ENCODE measurements around the gene ITK.
"Not testable (repeated sequence)": the region's sequence is repeated elsewhere in the genome, so short reads cannot be mapped to it uniquely, and the experiment has no call there.

The ITK gene

GRCh38 chr5:157167214-157167621 lies 13.4 kb upstream of the ITK start:
- in situ Hi-C loops (cut with HindIII; ENCODE audit: low sequenced_read_pairs), result no loop called here

GRCh38 chr5:157168286-157168685 lies 12.4 kb upstream of the ITK start:
- in situ Hi-C loops (cut with HindIII; ENCODE audit: low sequenced_read_pairs), result no loop called here

GRCh38 chr5:157172403-157172802 lies 8.2 kb upstream of the ITK start:
- in situ Hi-C loops (cut with HindIII; ENCODE audit: low sequenced_read_pairs), result no loop called here

GRCh38 chr5:157175071-157175612 lies 5.5 kb upstream of the ITK start:
- in situ Hi-C loops (cut with HindIII; ENCODE audit: low sequenced_read_pairs), result no loop called here

- in situ Hi-C loops (cut with HindIII; ENCODE audit: low sequenced_read_pairs), result no loop called here
These were observed 2.7 kb upstream of the ITK start for GRCh38 chr5:157177953-157178352.

GRCh38 chr5:157178966-157179365 lies 1.7 kb upstream of the ITK start:
- in situ Hi-C loops (cut with HindIII; ENCODE audit: low sequenced_read_pairs), result no loop called here

- in situ Hi-C loops (cut with HindIII; ENCODE audit: low sequenced_read_pairs), result no loop called here
These were observed 1.6 kb downstream of the ITK start for GRCh38 chr5:157182143-157182757.

- in situ Hi-C loops (cut with HindIII; ENCODE audit: low sequenced_read_pairs), result no loop called here
These were observed 3.6 kb downstream of the ITK start for GRCh38 chr5:157184117-157184670.

GRCh38 chr5:157185122-157185521 lies 4.5 kb downstream of the ITK start:
- in situ Hi-C loops (cut with HindIII; ENCODE audit: low sequenced_read_pairs), result not testable (repeated sequence)

GRCh38 chr5:157186309-157187045 lies 5.8 kb downstream of the ITK start:
- in situ Hi-C loops (cut with HindIII; ENCODE audit: low sequenced_read_pairs), result no loop called here

- in situ Hi-C loops (cut with HindIII; ENCODE audit: low sequenced_read_pairs), result no loop called here
These were observed 6.6 kb downstream of the ITK start for GRCh38 chr5:157187046-157187754.

GRCh38 chr5:157188270-157188669 lies 7.6 kb downstream of the ITK start:
- in situ Hi-C loops (cut with HindIII; ENCODE audit: low sequenced_read_pairs), result no loop called here

- in situ Hi-C loops (cut with HindIII; ENCODE audit: low sequenced_read_pairs), result no loop called here
These were observed 8.6 kb downstream of the ITK start for GRCh38 chr5:157189223-157189622.

GRCh38 chr5:157193699-157194424 lies 13.2 kb downstream of the ITK start:
- in situ Hi-C loops (cut with HindIII; ENCODE audit: low sequenced_read_pairs), result no loop called here

- in situ Hi-C loops (cut with HindIII; ENCODE audit: low sequenced_read_pairs), result no loop called here
These were observed 15.4 kb downstream of the ITK start for GRCh38 chr5:157196045-157196444.

- in situ Hi-C loops (cut with HindIII; ENCODE audit: low sequenced_read_pairs), result no loop called here
These were observed 16.4 kb downstream of the ITK start for GRCh38 chr5:157197086-157197485.

- in situ Hi-C loops (cut with HindIII; ENCODE audit: low sequenced_read_pairs), result no loop called here
These were observed 17.8 kb downstream of the ITK start for GRCh38 chr5:157198277-157198986.

- in situ Hi-C loops (cut with HindIII; ENCODE audit: low sequenced_read_pairs), result no loop called here
These were observed 21.2 kb downstream of the ITK start for GRCh38 chr5:157201857-157202256.

GRCh38 chr5:157203417-157203816 lies 22.8 kb downstream of the ITK start:
- in situ Hi-C loops (cut with HindIII; ENCODE audit: low sequenced_read_pairs), result no loop called here

GRCh38 chr5:157204765-157205164 lies 24.1 kb downstream of the ITK start:
- in situ Hi-C loops (cut with HindIII; ENCODE audit: low sequenced_read_pairs), result no loop called here

Data from DLD1 (cell line).